HG03196 (cell line): ENCODE measurements around the gene FAM98A.
A peak's percentile ranks its signal among the peaks of the same experiment; 100 is the strongest.

Experiments
- ATAC-seq: cut with Tn5 transposase; IDR thresholded peaks from one replicate; pipeline ENCODE4 v1.9.1; 2021; ENCODE audit not compliant: unreplicated experiment

Gene FAM98A

GRCh38 chr2:33599175-33599942 is at the start of gene FAM98A:
FAM98A (minus strand) TSS chr2:33599299; CDS start chr2:33599221, 78 bp downstream.
- ATAC-seq: peak; percentile 94

- no peak for ATAC-seq
Measured at GRCh38 chr2:33645861-33646260, 46.8 kb upstream of the FAM98A start.

GRCh38 chr2:33644215-33644614 is 45.1 kb upstream of the FAM98A start:
- ATAC-seq: no peak

- ATAC-seq: no peak
Measured at GRCh38 chr2:33636001-33636400, 36.9 kb upstream of the FAM98A start.

- no peak for ATAC-seq
Measured at GRCh38 chr2:33634261-33634910, 35.3 kb upstream of the FAM98A start.

- ATAC-seq: no peak
Measured at GRCh38 chr2:33633315-33633714, 34.2 kb upstream of the FAM98A start.

- no peak for ATAC-seq
Measured at GRCh38 chr2:33632831-33633230, 33.7 kb upstream of the FAM98A start.

- no peak for ATAC-seq
Measured at GRCh38 chr2:33628031-33628827, 29.1 kb upstream of the FAM98A start.

- no peak for ATAC-seq
Measured at GRCh38 chr2:33619028-33619427, 19.9 kb upstream of the FAM98A start.

GRCh38 chr2:33617989-33618388 is 18.9 kb upstream of the FAM98A start:
- ATAC-seq: no peak

- ATAC-seq: no peak
Measured at GRCh38 chr2:33617401-33617800, 18.3 kb upstream of the FAM98A start.

- no peak for ATAC-seq
Measured at GRCh38 chr2:33616873-33617272, 17.8 kb upstream of the FAM98A start.

- ATAC-seq: no peak
Measured at GRCh38 chr2:33614190-33614589, 15.1 kb upstream of the FAM98A start.

GRCh38 chr2:33607905-33608304 is 8.8 kb upstream of the FAM98A start:
- no peak for ATAC-seq

- no peak for ATAC-seq
Measured at GRCh38 chr2:33607251-33607721, 8.2 kb upstream of the FAM98A start.

GRCh38 chr2:33606622-33607021 is 7.5 kb upstream of the FAM98A start:
- ATAC-seq: no peak

GRCh38 chr2:33606100-33606499 is 7.0 kb upstream of the FAM98A start:
- ATAC-seq: no peak

GRCh38 chr2:33605056-33605455 is 6.0 kb upstream of the FAM98A start:
- ATAC-seq: no peak

GRCh38 chr2:33603416-33603815 is 4.3 kb upstream of the FAM98A start:
- no peak for ATAC-seq

- ATAC-seq: no peak
Measured at GRCh38 chr2:33602201-33602830, 3.2 kb upstream of the FAM98A start.

- no peak for ATAC-seq
Measured at GRCh38 chr2:33599943-33600192, 769 bp upstream of the FAM98A start.
